ENCODE results near the gene MIEF1.

DNA sequence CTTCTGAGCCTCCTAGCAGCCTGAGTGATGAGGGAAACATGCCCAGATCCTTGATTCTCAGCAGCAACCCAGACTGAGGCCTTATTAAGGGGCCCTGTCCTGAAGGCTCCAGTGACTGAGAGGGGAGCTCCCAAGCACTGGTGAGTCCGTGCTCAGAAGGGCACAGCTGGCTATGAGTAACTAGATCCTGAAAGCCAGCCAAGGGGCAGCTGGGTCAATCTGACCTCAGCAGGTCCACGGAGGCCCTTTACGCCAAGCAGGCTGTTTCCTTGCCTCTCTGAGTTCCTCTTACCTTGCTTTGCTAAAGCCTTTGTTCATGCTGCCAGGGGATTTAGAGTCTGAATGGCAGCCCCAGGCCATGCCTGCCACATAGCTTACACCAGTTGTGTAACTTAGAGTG, 19.3 kb upstream of the MIEF1 start:
- no peak for TF ChIP-seq EZH2 (IDR thresholded peaks at IDR 0.05; ENCODE audit: borderline replicate concordance, low read length)
- TF ChIP-seq, protein P1, sequence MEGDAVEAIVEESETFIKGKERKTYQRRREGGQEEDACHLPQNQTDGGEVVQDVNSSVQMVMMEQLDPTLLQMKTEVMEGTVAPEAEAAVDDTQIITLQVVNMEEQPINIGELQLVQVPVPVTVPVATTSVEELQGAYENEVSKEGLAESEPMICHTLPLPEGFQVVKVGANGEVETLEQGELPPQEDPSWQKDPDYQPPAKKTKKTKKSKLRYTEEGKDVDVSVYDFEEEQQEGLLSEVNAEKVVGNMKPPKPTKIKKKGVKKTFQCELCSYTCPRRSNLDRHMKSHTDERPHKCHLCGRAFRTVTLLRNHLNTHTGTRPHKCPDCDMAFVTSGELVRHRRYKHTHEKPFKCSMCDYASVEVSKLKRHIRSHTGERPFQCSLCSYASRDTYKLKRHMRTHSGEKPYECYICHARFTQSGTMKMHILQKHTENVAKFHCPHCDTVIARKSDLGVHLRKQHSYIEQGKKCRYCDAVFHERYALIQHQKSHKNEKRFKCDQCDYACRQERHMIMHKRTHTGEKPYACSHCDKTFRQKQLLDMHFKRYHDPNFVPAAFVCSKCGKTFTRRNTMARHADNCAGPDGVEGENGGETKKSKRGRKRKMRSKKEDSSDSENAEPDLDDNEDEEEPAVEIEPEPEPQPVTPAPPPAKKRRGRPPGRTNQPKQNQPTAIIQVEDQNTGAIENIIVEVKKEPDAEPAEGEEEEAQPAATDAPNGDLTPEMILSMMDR (conservative IDR thresholded peaks at IDR 0.05 in 1 of 2, IDR thresholded peaks at IDR 0.05 in 1 of 2; ENCODE audit: extremely low read depth in 1 of 2, insufficient read depth in 1 of 2, low read depth in 1 of 2, low read length in 2 of 2) = no peak

Measured in mammary epithelial cell (primary cell).